Omental fat pad (tissue), 4 donors: Measurements from ENCODE around the gene PASK. TPM values are rescaled to one million over a fixed set of nuclear protein-coding genes. Genes with fewer than 3 reads are reported as not detected.

Experiments used
- ATAC-seq: fragments of 150-250 bp; one replicate; pipeline ENCODE4 v1.9.1; 2016; ENCODE audit warnings: mild to moderate bottlenecking, moderate library complexity; ENCODE audit not compliant: low FRiP score
- DNase-seq: peaks from one replicate; pipeline ENCODE4 v3.0.0-alpha.2; 2019; ENCODE audit warnings: low spot score
- CTCF ChIP-seq, 3 donors: fragments of 450-650 bp; IDR thresholded peaks; one replicate each; pipeline ENCODE4 v1.5.1; 2016 to 2017; ENCODE audit warnings: antibody characterized with exemption in 3 of 3, mild to moderate bottlenecking in 3 of 3, moderate library complexity in 2 of 3
- total RNA-seq, 4 donors: library from RNA; depleted of rRNA; stranded (reverse); fragments of >200 nt; gene quantifications; one replicate each; pipeline ENCODE4 v1.1.0, GENCODE V29; 2016

PASK gene
- total RNA-seq, 4 donors from 2014 or later = 2.1 to 7.3 (median 6.1) TPM

GRCh38 chr2:241065355-241065803, 83.9 kb downstream of the PASK start:
- TF ChIP-seq CTCF (IDR thresholded peaks at IDR 0.05) = no peak
- DNase-seq (no peak), ATAC-seq (no peak)

- DNase-seq (no peak), ATAC-seq (no peak)
- no peak for TF ChIP-seq CTCF (IDR thresholded peaks at IDR 0.05)
Observed at GRCh38 chr2:241064802-241065354, 84.4 kb downstream of the PASK start.

- no peak for TF ChIP-seq CTCF (IDR thresholded peaks at IDR 0.05)
- DNase-seq (no peak), ATAC-seq (peak; percentile 41)
Observed at GRCh38 chr2:241064008-241064801, 85.1 kb downstream of the PASK start.

- peak; percentile 19 for ATAC-seq
- DNase-seq = no peak
- no peak for TF ChIP-seq CTCF (IDR thresholded peaks at IDR 0.05)
Observed at GRCh38 chr2:241063587-241063986, 85.7 kb downstream of the PASK start.

GRCh38 chr2:241063093-241063551, 86.2 kb downstream of the PASK start:
- DNase-seq (no peak), ATAC-seq (no peak)

GRCh38 chr2:241062389-241063092, 86.7 kb downstream of the PASK start:
- ATAC-seq (no peak), DNase-seq (no peak)
- no peak for TF ChIP-seq CTCF (IDR thresholded peaks at IDR 0.05)

More at GRCh38 chr2:241063093-241063551, 86.2 kb downstream of the PASK start:
- TF ChIP-seq CTCF (IDR thresholded peaks at IDR 0.05) = no peak
